GM12873 (cell line): Measurements from ENCODE around the gene SERINC5.

Experiments
- TF ChIP-seq, protein P1 (sequence below): IDR thresholded peaks from 2 replicates; pipeline ENCODE4 v1.5.1; 2012; ENCODE audit warnings: low read depth, mild to moderate bottlenecking, moderate library complexity, low read length, control low read depth; ENCODE audit not compliant: insufficient read depth; ENCODE audit errors: missing control alignments

The SERINC5 gene

GRCh38 chr5:80269991-80270438, 14.2 kb upstream of the SERINC5 start:
- TF ChIP-seq, protein P1, sequence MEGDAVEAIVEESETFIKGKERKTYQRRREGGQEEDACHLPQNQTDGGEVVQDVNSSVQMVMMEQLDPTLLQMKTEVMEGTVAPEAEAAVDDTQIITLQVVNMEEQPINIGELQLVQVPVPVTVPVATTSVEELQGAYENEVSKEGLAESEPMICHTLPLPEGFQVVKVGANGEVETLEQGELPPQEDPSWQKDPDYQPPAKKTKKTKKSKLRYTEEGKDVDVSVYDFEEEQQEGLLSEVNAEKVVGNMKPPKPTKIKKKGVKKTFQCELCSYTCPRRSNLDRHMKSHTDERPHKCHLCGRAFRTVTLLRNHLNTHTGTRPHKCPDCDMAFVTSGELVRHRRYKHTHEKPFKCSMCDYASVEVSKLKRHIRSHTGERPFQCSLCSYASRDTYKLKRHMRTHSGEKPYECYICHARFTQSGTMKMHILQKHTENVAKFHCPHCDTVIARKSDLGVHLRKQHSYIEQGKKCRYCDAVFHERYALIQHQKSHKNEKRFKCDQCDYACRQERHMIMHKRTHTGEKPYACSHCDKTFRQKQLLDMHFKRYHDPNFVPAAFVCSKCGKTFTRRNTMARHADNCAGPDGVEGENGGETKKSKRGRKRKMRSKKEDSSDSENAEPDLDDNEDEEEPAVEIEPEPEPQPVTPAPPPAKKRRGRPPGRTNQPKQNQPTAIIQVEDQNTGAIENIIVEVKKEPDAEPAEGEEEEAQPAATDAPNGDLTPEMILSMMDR: no peak

DNA sequence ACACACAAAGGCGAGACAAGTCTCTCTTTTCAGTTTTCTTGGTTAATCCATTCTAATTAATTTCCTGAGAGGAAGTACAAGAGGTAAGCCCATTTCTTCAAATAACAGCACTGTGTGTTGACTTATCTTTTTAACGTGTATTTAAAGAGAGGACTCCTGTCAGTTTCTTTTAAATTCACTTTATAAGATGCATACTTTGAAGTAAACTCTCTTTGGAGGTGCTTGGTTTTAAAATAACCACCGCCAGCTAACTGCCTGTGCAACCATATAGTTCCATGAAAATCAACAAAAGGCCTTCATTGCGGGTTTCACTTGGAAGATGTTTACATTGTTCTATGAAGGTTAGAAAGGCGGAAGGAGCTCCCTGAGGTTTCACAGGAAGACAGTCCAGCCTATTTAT, 13.1 kb upstream of the SERINC5 start:
- TF ChIP-seq, protein P1: no peak

- TF ChIP-seq, protein P1: no peak
These were observed 10.7 kb upstream of the SERINC5 start for GRCh38 chr5:80266566-80266965.

- TF ChIP-seq, protein P1: no peak
These were observed 4.6 kb upstream of the SERINC5 start for GRCh38 chr5:80260461-80260860.

DNA sequence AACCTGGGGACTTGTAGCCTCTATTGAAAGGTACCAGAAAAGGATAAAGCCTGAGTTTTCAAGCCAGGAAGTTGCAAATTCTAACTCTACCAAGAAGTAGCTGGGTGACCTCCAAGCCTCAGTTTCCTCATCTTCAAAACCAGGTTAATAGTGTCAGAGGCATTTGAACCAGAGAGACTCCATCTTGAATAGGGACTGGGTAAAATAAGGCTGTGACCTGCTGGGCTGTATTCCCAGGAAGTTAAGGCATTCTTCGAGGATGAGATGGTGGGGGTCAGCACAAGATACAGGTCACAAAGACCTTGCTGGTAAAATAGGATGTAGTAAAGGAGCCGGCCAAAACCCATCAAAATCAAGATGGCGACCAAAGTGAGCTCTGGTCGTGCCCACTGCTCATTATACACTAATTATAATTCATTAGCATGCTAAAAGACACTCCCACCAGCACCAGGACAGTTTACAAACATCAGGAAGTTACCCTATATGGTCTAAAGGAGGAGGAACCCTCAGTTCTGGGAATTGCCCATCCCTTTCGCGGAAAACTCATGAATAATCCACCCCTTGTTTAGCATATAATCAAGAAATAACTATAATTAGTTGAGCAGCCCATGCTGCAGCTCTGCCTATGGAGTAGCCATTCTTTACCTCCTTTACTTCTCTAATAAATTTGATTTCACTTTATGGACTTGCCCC, 3.8 kb upstream of the SERINC5 start:
- TF ChIP-seq, protein P1: no peak

DNA sequence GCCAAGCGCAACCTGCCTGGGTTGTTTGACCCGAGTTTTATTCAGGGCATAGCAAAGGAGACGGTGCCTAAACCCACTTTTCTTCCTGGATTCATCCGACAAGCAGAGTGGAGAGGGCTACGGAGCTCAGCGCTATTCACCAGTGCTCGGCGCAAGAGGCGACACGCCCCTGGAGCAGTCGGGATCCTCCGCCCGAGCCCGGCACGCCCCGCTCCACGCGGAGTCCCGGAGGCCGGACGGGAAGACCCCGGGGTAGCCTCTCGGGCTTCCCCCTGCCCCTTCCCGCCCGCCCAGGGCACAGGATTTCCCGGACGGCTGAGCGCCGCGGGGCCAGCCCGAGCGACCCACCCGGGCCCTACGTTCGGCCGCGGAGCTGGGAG, 427 bp downstream of the SERINC5 start:
- TF ChIP-seq, protein P1: no peak

DNA sequence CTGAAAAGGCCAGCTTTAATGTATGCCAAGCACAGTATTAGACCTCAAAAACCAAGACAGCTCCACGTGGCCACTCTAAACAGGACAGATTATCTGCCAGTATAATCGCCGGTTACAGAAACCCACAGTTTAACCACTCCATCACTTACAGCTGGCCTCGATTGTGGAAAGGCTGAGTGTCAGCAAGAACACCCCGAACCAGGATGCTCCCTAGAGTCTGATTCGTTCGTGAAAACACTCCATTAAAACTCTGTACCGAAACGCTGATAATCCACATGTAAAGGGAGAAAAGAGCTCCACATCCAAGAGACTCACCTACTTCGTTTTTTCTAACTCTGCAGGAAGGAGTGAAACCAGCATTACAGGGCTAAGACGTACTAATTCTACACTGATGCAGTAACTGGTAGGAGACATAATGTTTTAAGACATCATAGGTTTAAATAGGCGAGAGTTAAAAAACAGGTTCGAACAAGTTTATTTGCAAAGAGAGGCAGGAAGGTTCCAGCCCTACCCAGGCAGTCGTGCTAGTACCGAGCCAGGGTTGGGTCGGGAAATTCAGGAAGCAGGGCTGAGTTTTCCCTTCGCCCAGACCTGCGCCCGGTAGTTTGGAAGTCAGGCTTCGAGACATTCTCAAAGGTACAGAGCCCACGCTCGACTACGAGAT, 949 bp downstream of the SERINC5 start:
- TF ChIP-seq, protein P1: no peak
